Neural cell (in vitro differentiated cells): ENCODE results near the gene MTRF1.

ENCODE experiments used
- EP300 ChIP-seq: fragments of 450-650 bp; conservative IDR thresholded peaks from 2 replicates; pipeline ENCODE4 v1.6.1; 2014; ENCODE audit warnings: antibody characterized with exemption, mild to moderate bottlenecking, moderate library complexity; ENCODE audit not compliant: poor library complexity, severe bottlenecking
- RAD21 ChIP-seq: fragments of 450-650 bp; conservative IDR thresholded peaks from 2 replicates; pipeline ENCODE4 v1.6.1; 2014; ENCODE audit warnings: antibody characterized with exemption, mild to moderate bottlenecking, moderate library complexity
- TF ChIP-seq, protein P1 (sequence below): fragments of 450-650 bp; IDR thresholded peaks from 2 replicates; pipeline ENCODE4 v1.5.1; 2014; ENCODE audit warnings: antibody characterized with exemption, mild to moderate bottlenecking, moderate library complexity; ENCODE audit not compliant: poor library complexity, severe bottlenecking

DNA sequence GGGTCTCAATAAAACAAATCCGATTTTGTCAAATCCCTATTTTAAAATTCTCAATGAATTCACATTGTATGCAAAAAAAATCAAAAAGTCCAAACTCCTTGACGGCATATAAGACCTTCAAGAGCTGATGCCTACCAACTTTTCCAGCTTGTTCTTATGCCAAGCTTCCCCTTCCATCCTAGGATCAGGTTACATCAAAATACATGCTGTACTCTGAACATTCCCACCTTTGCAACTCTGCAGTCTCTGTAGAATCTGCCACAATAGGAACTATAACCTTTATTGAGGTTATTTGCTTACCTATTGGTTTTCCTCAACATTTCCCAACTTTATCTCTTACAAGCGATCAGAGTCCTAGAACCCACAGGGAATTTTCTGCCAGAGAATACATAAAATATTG is 76.9 kb downstream of the MTRF1 start:
- TF ChIP-seq, protein P1, sequence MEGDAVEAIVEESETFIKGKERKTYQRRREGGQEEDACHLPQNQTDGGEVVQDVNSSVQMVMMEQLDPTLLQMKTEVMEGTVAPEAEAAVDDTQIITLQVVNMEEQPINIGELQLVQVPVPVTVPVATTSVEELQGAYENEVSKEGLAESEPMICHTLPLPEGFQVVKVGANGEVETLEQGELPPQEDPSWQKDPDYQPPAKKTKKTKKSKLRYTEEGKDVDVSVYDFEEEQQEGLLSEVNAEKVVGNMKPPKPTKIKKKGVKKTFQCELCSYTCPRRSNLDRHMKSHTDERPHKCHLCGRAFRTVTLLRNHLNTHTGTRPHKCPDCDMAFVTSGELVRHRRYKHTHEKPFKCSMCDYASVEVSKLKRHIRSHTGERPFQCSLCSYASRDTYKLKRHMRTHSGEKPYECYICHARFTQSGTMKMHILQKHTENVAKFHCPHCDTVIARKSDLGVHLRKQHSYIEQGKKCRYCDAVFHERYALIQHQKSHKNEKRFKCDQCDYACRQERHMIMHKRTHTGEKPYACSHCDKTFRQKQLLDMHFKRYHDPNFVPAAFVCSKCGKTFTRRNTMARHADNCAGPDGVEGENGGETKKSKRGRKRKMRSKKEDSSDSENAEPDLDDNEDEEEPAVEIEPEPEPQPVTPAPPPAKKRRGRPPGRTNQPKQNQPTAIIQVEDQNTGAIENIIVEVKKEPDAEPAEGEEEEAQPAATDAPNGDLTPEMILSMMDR, result no peak
- TF ChIP-seq EP300 (no peak), RAD21 (no peak)
